Neuronal stem cell (in vitro differentiated cells): ENCODE results near the gene IDH2.
A peak's percentile ranks its signal among the peaks of the same experiment; 100 is the strongest.

ENCODE experiments used
- DNase-seq: peaks from one replicate; pipeline ENCODE4 v3.0.0-alpha.2; 2013; ENCODE audit warnings: low spot score
- H2AFZ ChIP-seq: one replicate; pipeline ENCODE4 v1.6.1; 2013; ENCODE audit warnings: mild to moderate bottlenecking, low read length, inconsistent platforms
- H2AK5ac ChIP-seq: 2 replicates; pipeline ENCODE4 v1.6.1; 2013; ENCODE audit warnings: low read depth, mild to moderate bottlenecking, inconsistent platforms, low read length, moderate library complexity, mixed read lengths
- H2BK120ac ChIP-seq: 2 replicates; pipeline ENCODE4 v1.6.1; 2013; ENCODE audit warnings: low read depth, mild to moderate bottlenecking, inconsistent platforms, low read length, moderate library complexity, mixed read lengths
- H2BK12ac ChIP-seq: one replicate; pipeline ENCODE4 v1.6.1; 2013; ENCODE audit warnings: low read length, inconsistent platforms
- H2BK15ac ChIP-seq: 2 replicates; pipeline ENCODE4 v1.6.1; 2013; ENCODE audit warnings: mild to moderate bottlenecking, low read length, inconsistent platforms, mixed read lengths
- H2BK5ac ChIP-seq: one replicate; pipeline ENCODE4 v1.6.1; 2013; ENCODE audit warnings: inconsistent platforms, mild to moderate bottlenecking, low read length, moderate library complexity
- H3K14ac ChIP-seq: one replicate; pipeline ENCODE4 v1.6.1; 2013; ENCODE audit warnings: low read length, inconsistent platforms
- H3K18ac ChIP-seq: 2 replicates; pipeline ENCODE4 v1.6.1; 2013; ENCODE audit warnings: low read length, inconsistent platforms
- H3K23ac ChIP-seq: 2 replicates; pipeline ENCODE4 v1.6.1; 2013; ENCODE audit warnings: low read depth, mild to moderate bottlenecking, mixed read lengths, low read length, inconsistent platforms; ENCODE audit not compliant: poor library complexity
- H3K27ac ChIP-seq: replicated peaks from 3 replicates; pipeline ENCODE4 v1.5.1; 2013; ENCODE audit warnings: low read length, inconsistent platforms
- H3K27me3 ChIP-seq, 3 experiments: 2 replicates each; pipeline ENCODE4 v1.6.1; 2013; ENCODE audit warnings: low read length in 3 of 3, mild to moderate bottlenecking in 2 of 3, inconsistent platforms in 1 of 3, low read depth in 1 of 3, mixed read lengths in 1 of 3, moderate library complexity in 1 of 3; ENCODE audit not compliant: control insufficient read depth in 3 of 3, insufficient read depth in 3 of 3
- H3K36me3 ChIP-seq, 2 donors: replicated peaks in 1 of 2; 2 replicates each; pipeline ENCODE4 v1.6.1; 2013; ENCODE audit warnings: low read length in 2 of 2; ENCODE audit not compliant: control insufficient read depth in 2 of 2, insufficient read depth in 2 of 2
- H3K4ac ChIP-seq: 2 replicates; pipeline ENCODE4 v1.6.1; 2013; ENCODE audit warnings: inconsistent platforms, mild to moderate bottlenecking, low read length, moderate library complexity
- H3K4me1 ChIP-seq, 2 donors: 1 replicate in 1 of 2; 2 replicates in 1 of 2; pipeline ENCODE4 v1.6.1; 2013; ENCODE audit warnings: low read length in 2 of 2, low read depth in 1 of 2; ENCODE audit not compliant: control insufficient read depth in 2 of 2, insufficient read depth in 1 of 2
- H3K4me2 ChIP-seq: one replicate; pipeline ENCODE4 v1.6.1; 2013; ENCODE audit warnings: mild to moderate bottlenecking, low read length, inconsistent platforms; ENCODE audit not compliant: insufficient read depth, poor library complexity, severe bottlenecking
- H3K4me3 ChIP-seq, 2 donors: 2 replicates each; pipeline ENCODE4 v1.5.1; 2013; ENCODE audit warnings: low read length in 2 of 2, mild to moderate bottlenecking in 2 of 2, inconsistent platforms in 1 of 2, moderate library complexity in 1 of 2
- H3K79me1 ChIP-seq: one replicate; pipeline ENCODE4 v1.6.1; 2013; ENCODE audit warnings: low read depth, mild to moderate bottlenecking, inconsistent platforms, low read length, moderate library complexity
- H3K9ac ChIP-seq: one replicate; pipeline ENCODE4 v1.6.1; 2013; ENCODE audit warnings: mild to moderate bottlenecking, low read depth, low read length, inconsistent platforms; ENCODE audit not compliant: poor library complexity
- H3K9me3 ChIP-seq, 2 donors: replicated peaks in 1 of 2; 2 replicates each; pipeline versions ENCODE3 to v1.6.1; 2013; ENCODE audit warnings: low read length in 2 of 2, mild to moderate bottlenecking in 2 of 2, inconsistent platforms in 1 of 2, low read depth in 1 of 2, mixed read lengths in 1 of 2, moderate library complexity in 1 of 2; ENCODE audit not compliant: control insufficient read depth in 2 of 2, insufficient read depth in 1 of 2
- H4K8ac ChIP-seq: one replicate; pipeline ENCODE4 v1.6.1; 2013; ENCODE audit warnings: low read depth, mild to moderate bottlenecking, inconsistent platforms, low read length, moderate library complexity
- H4K91ac ChIP-seq: one replicate; pipeline ENCODE4 v1.6.1; 2013; ENCODE audit warnings: low read length, low read depth, mild to moderate bottlenecking, inconsistent platforms; ENCODE audit not compliant: poor library complexity
- WGBS, 2 donors: extraction: QIAGEN DNeasy Blood & Tissue Kit; methylation state at CpG; one replicate each; pipeline ENCODE4 v1.1.7; 2013; ENCODE audit warnings: missing lambda C conversion rate in 2 of 2, mixed read lengths in 1 of 2; ENCODE audit not compliant: insufficient read length in 2 of 2, insufficient replicate concordance in 1 of 2; ENCODE audit errors: extremely low coverage in 2 of 2; 5-methylcytosine and 5-hydroxymethylcytosine counted together

The IDH2 gene

GRCh38 chr15:90055182-90055581 is 47.1 kb downstream of the IDH2 start:
- no peaks in the 10 kb centered on the region for H3K27me3 ChIP-seq
- no peaks in the 10 kb centered on the region for H3K36me3 ChIP-seq
- peaks cover 19 to 32% of the 10 kb centered on the region in 2 donors for H3K4me1 ChIP-seq
- no CpG with 5 or more reads among the region's 7 CpGs for WGBS, 2 donors
- DNase-seq = no peak
- peaks cover 0 to 3% of the 10 kb centered on the region in 2 donors for H3K9me3 ChIP-seq
- no peak overlapping the region for H3K18ac ChIP-seq
- no peak overlapping the region for H3K9ac ChIP-seq
- no peak overlapping the region for H2BK15ac ChIP-seq
- no peak overlapping the region for H2BK120ac ChIP-seq
- peaks cover 15% of the 10 kb centered on the region for H3K79me1 ChIP-seq
- no peak overlapping the region for H3K23ac ChIP-seq
- no peak overlapping the region for H2BK12ac ChIP-seq
- no peak overlapping the region for H4K91ac ChIP-seq
- no peak overlapping the region for H3K4me3 ChIP-seq
- H3K27ac ChIP-seq = no peak overlapping the region
- H2AFZ ChIP-seq = no peak overlapping the region
- H4K8ac ChIP-seq = no peak overlapping the region
- no peak overlapping the region for H2AK5ac ChIP-seq
- no peak overlapping the region for H3K4ac ChIP-seq
- H3K4me2 ChIP-seq = no peak overlapping the region
- H3K14ac ChIP-seq = no peak overlapping the region
- no peak overlapping the region for H2BK5ac ChIP-seq

GRCh38 chr15:90054618-90055097 is 47.6 kb downstream of the IDH2 start:
- no CpG with 5 or more reads among the region's 7 CpGs for WGBS, 2 donors
- H3K4me2 ChIP-seq = no peak overlapping the region

GRCh38 chr15:90053685-90054466 is 48.4 kb downstream of the IDH2 start:
- Histone ChIP-seq H3K4me2 (no peak overlapping the region), H2BK12ac (peak overlapping the region; percentile 64), H3K27me3 (no peaks in the 10 kb centered on the region), H2BK15ac (no peak overlapping the region), H3K9me3 (peaks cover 0 to 1% of the 10 kb centered on the region in 2 donors), H3K4ac (no peak overlapping the region), H3K4me3 (no peak overlapping the region), H3K27ac (peak overlapping the region; percentile 50), H3K14ac (no peak overlapping the region), H3K23ac (no peak overlapping the region), H3K79me1 (peaks cover 17% of the 10 kb centered on the region), H3K36me3 (no peaks in the 10 kb centered on the region), H2BK5ac (peak overlapping the region; percentile 83), H2BK120ac (no peak overlapping the region), H2AFZ (no peak overlapping the region), H3K18ac (peak overlapping the region; percentile 80), H2AK5ac (peak overlapping the region; percentile 56), H4K91ac (no peak overlapping the region), H4K8ac (no peak overlapping the region), H3K9ac (no peak overlapping the region), H3K4me1 (peaks cover 19 to 30% of the 10 kb centered on the region in 2 donors)
- no peak for DNase-seq
- no CpG with 5 or more reads among the region's 14 CpGs for WGBS, 2 donors

More at GRCh38 chr15:90054618-90055097, 47.6 kb downstream of the IDH2 start:
- Histone ChIP-seq H3K4ac (no peak overlapping the region), H3K4me1 (peaks cover 19 to 33% of the 10 kb centered on the region in 2 donors), H3K18ac (no peak overlapping the region), H2AK5ac (no peak overlapping the region), H2BK15ac (no peak overlapping the region), H4K91ac (no peak overlapping the region), H3K27ac (no peak overlapping the region), H2BK120ac (no peak overlapping the region), H4K8ac (no peak overlapping the region), H2BK12ac (no peak overlapping the region), H2AFZ (no peak overlapping the region), H2BK5ac (no peak overlapping the region), H3K23ac (no peak overlapping the region), H3K9me3 (peaks cover 0 to 3% of the 10 kb centered on the region in 2 donors), H3K36me3 (no peaks in the 10 kb centered on the region), H3K4me3 (no peak overlapping the region), H3K27me3 (no peaks in the 10 kb centered on the region), H3K79me1 (peaks cover 20% of the 10 kb centered on the region), H3K14ac (no peak overlapping the region), H3K9ac (no peak overlapping the region)
- no peak for DNase-seq

- Histone ChIP-seq H3K27me3 (no peaks in the 10 kb centered on the region), H3K9ac (no peak overlapping the region), H2BK5ac (no peak overlapping the region), H3K23ac (no peak overlapping the region), H3K4me3 (no peak overlapping the region), H3K18ac (peak overlapping the region; percentile 6), H3K4me2 (no peak overlapping the region), H2AFZ (no peak overlapping the region), H3K9me3 (no peaks in the 10 kb centered on the region), H3K14ac (no peak overlapping the region), H4K8ac (no peak overlapping the region), H2BK120ac (no peak overlapping the region), H2AK5ac (no peak overlapping the region), H2BK15ac (no peak overlapping the region), H2BK12ac (peak overlapping the region; percentile 2), H4K91ac (no peak overlapping the region), H3K27ac (no peak overlapping the region), H3K4me1 (peaks cover 19 to 30% of the 10 kb centered on the region in 2 donors), H3K36me3 (no peaks in the 10 kb centered on the region), H3K4ac (no peak overlapping the region), H3K79me1 (peaks cover 15% of the 10 kb centered on the region)
- DNase-seq = no peak
- no CpG with 5 or more reads among the region's 5 CpGs for WGBS, 2 donors
Observed at GRCh38 chr15:90051874-90052273, 50.4 kb downstream of the IDH2 start.
